ENCODE measurements around the gene ADAMTSL1. TPM values are rescaled to one million over a fixed set of nuclear protein-coding genes. Genes with fewer than 3 reads are reported as not detected.

Gene ADAMTSL1
- total and polyA plus RNA-seq, 9 of the 15 experiments (the other 6 are each of a cell fraction or from before 2014, with no cell fraction given): 0.01 TPM; not detected in 8

- FAIRE-seq (no peak), DNase-seq (ENCODE audit: extremely low read depth in 1 of 4, low spot score in 3 of 4) (no peak), ATAC-seq (no peak)
- ChIA-PET POLR2A (no interaction called here), CTCF (ENCODE audit: low intra/inter-chr PET ratio) (no interaction called here)
- Histone ChIP-seq H3K27ac (ENCODE audit: extremely low read depth, low read depth, low read length) (no peak overlapping the region), H3K9ac (ENCODE audit: insufficient read depth in 1 of 2, low read depth in 2 of 2, low read length in 2 of 2) (no peak overlapping the region), H3K36me3 (ENCODE audit: control insufficient read depth, insufficient read depth, low read length) (no peaks in the 10 kb centered on the region), H3K4me1 (replicated peaks in 1 of 2; ENCODE audit: control insufficient read depth in 2 of 2, insufficient read depth in 2 of 2, low read length in 2 of 2) (no peaks in the 10 kb centered on the region), H3K9me3 (replicated peaks; ENCODE audit: control insufficient read depth, insufficient read depth, low read depth, low read length) (no peaks in the 10 kb centered on the region), H3K4me2 (ENCODE audit: insufficient read depth, low read length) (no peak overlapping the region), H3K27me3 (ENCODE audit: control insufficient read depth in 2 of 2, insufficient read depth in 2 of 2, low read length in 2 of 2) (no peaks in the 10 kb centered on the region), H3K4me3 (no peak overlapping the region), H4K20me1 (replicated peaks; ENCODE audit: control insufficient read depth, insufficient read depth, low read length) (no peaks in the 10 kb centered on the region), H2AFZ (ENCODE audit: low read depth, low read length) (no peak overlapping the region), H3K79me2 (ENCODE audit: control insufficient read depth, insufficient read depth, low read length) (no peaks in the 10 kb centered on the region), H3K9me1 (ENCODE audit: control insufficient read depth, insufficient read depth, low read length) (no peaks in the 10 kb centered on the region)
- BruUV-seq (replicated peaks): no TSS peak
- no peak for TF ChIP-seq FOXJ2 (tag; IDR thresholded peaks at IDR 0.05)
- no peak for TF ChIP-seq KLF10 (CRISPR knock-in tag; IDR thresholded peaks at IDR 0.05)
- no peak for TF ChIP-seq PHF8 (IDR thresholded peaks at IDR 0.05; ENCODE audit: borderline replicate concordance, low read length)
- TF ChIP-seq ILF3 (IDR thresholded peaks at IDR 0.05; ENCODE audit: borderline replicate concordance): no peak
- TF ChIP-seq U2AF1 (optimal IDR thresholded peaks at IDR 0.05; ENCODE audit: low read depth, low read length): no peak
- TF ChIP-seq ZNF766 (CRISPR knock-in tag; conservative IDR thresholded peaks at IDR 0.05): no peak
- TF ChIP-seq ARID1B (IDR thresholded peaks at IDR 0.05): no peak
- TF ChIP-seq ETS2 (tag; IDR thresholded peaks at IDR 0.05; ENCODE audit: borderline replicate concordance, poor library complexity, severe bottlenecking): no peak
- no peak for TF ChIP-seq CHAMP1 (IDR thresholded peaks at IDR 0.05)
- no peak for TF ChIP-seq RBM25 (IDR thresholded peaks at IDR 0.05; ENCODE audit: low read depth, low read length, severe bottlenecking)
- no peak for TF ChIP-seq SNIP1 (IDR thresholded peaks at IDR 0.05; ENCODE audit: low read depth)
- no peak for TF ChIP-seq RBM17 (IDR thresholded peaks at IDR 0.05; ENCODE audit: borderline replicate concordance, low read depth, low read length)
- no peak for TF ChIP-seq PTTG1 (tag; IDR thresholded peaks at IDR 0.05; ENCODE audit: low read depth)
- no peak for TF ChIP-seq NFYB (IDR thresholded peaks at IDR 0.05; ENCODE audit: extremely low read depth, insufficient read length)
- TF ChIP-seq UBTF (IDR thresholded peaks at IDR 0.05; ENCODE audit: borderline replicate concordance in 1 of 2, low read depth in 2 of 2, low read length in 2 of 2): no peak
- TF ChIP-seq PTBP1 (IDR thresholded peaks at IDR 0.05; ENCODE audit: low read depth, low read length): no peak
- no peak for TF ChIP-seq MITF (IDR thresholded peaks at IDR 0.05)
- TF ChIP-seq SMAD2 (IDR thresholded peaks at IDR 0.05; ENCODE audit: low read depth, low read length): no peak
- in situ Hi-C loops (cut with MboI) (no loop called here), intact Hi-C loops (cut with micrococcal nuclease) (no loop called here)
- WGBS (ENCODE audit: insufficient coverage, low coverage, missing lambda C conversion rate): 2% methylated on average over 4 of the region's 4 CpGs
Measured at GRCh38 chr9:18461496-18461895, 12.5 kb upstream of the ADAMTSL1 start.

All from K562 (cell line).